NCI-H2196 (cell line): Measurements from ENCODE around the gene MYO1A.
"Not testable (repeated sequence)": the region's sequence is repeated elsewhere in the genome, so short reads cannot be mapped to it uniquely, and the experiment has no call there.

Experiments
- DNase-seq: peaks from one replicate; lab custom pipeline; 2025; ENCODE audit not compliant: unreplicated experiment; lab: John Stamatoyannopoulos, UW

Gene MYO1A

DNA sequence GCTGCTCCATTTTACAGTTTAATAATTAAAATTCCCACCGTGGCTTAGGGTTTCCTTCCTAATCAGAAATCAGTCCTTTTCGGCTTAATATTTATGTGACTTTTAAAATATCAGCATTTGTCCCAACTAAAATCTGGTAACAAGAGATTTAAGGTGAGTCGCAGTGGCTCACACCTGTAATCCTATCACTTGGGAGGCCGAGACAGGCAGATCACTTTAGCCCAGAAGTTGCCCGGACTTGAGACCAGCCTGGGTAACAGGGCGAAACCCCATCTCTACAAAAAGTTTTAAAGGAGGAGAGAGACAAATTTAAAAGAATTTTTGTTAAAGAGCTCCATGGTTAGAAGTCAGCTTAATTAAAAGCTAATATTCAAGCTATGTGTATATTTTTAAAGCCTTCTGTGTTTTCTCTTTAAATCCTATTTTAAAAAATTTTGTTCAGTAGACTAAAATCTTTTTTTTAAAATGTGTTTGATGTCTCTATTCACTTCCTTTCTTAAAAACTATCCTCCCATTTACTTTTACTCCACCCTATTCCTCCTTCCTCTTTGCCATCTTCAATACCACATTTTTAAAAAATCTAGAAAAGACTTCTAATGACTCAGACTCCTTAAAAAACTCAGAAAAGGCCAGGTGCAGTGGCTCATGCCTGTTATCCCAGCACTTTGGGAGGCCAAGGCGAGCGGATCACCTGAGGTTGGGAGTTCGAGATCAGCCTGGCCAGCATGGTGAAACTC is 29.8 kb downstream of the MYO1A start:
- no peak for DNase-seq

DNA sequence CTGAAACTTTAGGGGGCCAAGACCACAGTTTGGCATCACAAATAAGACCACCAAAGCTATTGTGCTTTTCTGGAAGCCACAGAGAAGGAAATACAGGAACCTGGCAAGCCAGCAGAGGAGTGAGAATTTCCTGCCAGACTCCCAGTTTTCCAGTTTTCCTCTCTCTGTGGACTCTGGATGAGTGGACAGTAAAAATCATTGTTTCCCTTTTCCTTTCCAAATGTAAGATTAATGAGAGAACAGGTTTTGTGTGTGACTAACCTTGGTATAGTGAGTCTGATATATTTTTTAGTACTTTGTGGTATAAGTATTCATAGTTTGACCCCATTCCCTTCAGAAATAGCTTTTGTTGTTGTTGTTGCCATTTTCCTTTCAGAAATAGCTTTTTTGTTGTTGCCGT is 31.0 kb downstream of the MYO1A start:
- no peak for DNase-seq

DNA sequence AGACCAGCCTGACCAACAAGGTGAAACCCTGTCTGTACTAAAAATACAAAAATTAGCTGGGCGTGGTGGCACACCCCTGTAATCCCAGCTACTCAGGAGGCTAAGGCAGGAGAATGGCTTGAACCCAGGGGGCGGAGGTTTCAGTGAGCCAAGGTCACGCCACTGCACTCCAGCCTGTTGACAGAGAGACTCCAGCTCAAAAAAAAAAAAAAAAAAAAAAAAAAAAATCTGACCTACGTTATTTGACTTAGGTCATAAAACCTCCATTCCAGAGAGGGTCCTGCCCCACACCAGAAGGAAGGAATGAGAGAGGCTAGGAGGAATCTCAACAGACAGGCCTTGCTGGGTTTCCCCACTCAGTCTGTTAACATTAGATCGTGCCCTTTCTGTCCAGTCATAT is 31.6 kb downstream of the MYO1A start:
- DNase-seq, result not testable (repeated sequence)

DNA sequence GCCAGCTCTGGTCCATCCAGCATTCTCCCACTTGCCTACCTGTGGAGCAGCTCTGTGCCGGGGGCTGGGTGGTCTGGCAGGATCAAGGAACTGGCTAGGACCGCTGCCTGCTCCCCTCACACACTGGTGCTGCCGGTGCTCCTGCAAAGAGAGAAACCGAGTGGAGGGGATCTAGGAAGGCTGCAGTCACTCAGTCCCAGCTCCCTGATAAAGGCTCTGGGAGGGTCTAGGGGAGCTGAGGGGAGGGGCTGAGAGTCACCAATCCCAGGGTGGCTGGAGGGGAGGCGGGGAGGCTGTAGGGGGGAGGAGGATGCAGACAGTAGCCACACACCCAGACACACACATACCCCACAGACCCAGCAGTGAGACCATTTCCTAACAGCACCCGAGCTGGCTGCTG is 33.6 kb downstream of the MYO1A start, which contains the start of gene TAC3:
TAC3 (minus strand) TSS at position 182 of the 400 bp plus-strand sequence. CDS start 732 bp downstream, outside the sequence.
- DNase-seq, result no peak

DNA sequence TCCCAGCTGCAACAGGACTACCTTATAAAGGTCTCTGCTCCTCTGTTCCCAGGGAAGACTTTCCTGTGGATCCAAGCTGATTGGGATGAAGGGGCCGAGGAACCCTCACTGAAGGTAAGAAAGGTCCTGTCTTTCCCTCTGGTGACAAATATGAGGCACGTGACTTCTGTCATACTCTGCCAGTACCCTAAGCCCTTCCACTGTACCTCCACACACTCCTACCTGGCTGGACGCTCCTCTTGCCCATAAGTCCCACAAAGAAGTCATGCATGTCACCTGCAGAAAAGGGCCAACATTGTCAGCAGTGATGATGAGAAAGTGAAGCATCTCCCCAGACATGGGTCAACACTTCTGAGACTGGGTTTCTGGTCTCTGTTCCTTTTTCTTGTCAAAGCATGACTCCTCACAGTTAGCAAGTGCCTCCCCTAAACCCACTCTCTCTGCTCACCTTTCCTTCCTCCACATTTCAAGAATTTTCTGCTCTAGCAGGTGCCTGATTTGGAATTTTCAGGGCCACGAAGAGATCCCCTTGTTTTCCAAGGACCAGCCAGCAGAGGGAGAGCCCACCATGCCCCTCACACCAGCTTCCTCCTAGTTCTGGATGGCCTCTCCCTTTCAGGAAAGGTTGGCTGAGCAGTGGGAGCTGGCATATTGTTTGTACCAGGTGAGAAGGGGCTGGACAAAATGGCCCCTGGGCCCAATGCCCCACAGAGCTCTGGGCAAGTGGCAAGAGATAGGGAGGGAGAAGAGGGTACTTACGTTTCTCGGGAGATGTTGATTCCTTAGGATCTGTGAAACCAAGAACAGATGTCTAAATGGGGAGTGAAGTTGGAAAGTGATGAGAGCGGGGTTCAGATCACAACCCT is 37.1 kb downstream of the MYO1A start:
- no peak for DNase-seq

DNA sequence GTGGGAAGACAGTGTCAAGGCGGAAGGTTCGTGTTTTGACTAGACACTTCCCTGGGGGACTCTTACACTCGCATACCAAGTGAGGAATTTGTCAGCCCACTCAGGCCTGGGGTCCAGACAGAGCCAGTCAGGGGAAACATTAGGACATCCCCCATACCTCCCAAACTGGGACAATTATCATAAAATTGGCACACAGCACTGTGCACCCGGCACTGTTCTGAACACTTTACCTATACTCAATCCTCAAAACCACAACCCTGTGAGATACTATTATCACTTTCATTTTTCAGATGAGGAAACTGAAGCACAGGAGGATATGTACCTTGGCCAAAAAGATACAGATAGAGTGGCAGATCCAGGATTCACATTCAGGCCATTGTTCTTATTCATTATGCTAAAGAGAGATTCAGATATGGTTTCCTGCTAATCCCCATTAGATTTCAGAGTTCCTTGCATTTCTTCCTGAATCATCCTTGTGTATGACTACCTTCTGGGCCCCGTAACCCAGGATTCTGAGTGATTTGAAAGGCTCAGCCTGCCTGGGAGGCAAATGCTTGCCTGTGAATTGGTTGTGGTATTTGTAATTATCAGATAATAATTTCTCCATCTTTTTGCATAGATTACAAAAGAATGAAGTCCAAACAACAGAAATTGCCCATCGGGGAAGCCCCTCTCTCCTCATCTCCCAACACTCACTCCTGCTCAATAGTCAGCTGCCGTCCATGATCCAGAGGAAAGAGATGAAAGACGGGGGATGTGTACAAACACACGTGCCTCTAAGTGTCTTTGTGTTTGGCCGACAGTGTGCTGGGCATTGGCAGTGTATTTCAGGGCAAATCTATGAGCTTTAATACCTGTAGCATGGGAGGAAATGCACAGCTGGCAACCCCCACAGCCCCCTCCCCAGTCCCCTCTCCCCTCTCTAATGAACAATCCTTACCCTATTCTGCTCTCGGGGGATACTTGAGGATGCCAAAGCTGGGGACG is 38.2 kb downstream of the MYO1A start:
- DNase-seq, result no peak

DNA sequence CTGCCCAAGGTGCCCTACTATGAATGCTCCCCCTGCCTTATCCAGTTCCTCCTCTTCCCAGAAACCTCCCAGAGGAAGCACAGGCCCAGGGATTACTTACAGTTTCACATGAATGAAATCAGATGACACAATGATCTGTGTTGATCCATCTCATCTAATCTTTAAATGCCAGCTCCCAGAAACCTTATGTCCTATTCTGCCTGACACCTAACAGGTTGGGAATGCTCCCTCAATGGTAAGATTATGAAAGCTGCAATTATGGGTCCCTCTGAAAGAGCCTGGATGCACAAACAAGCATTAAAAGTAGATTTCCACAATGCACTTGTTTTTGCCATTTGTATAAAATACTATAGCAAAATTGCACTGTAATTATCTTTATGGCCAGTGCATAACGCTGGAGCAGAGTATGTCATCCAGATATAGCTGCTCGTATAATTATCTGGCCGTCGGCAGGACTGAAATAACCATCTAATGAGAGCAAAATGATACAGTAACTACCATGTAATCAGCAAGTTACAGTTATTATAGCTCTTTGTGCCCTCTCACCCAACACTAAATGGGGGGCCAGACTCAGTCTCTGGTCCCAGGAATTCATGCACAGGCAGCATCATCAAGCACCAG is 39.2 kb downstream of the MYO1A start:
- no peak for DNase-seq

DNA sequence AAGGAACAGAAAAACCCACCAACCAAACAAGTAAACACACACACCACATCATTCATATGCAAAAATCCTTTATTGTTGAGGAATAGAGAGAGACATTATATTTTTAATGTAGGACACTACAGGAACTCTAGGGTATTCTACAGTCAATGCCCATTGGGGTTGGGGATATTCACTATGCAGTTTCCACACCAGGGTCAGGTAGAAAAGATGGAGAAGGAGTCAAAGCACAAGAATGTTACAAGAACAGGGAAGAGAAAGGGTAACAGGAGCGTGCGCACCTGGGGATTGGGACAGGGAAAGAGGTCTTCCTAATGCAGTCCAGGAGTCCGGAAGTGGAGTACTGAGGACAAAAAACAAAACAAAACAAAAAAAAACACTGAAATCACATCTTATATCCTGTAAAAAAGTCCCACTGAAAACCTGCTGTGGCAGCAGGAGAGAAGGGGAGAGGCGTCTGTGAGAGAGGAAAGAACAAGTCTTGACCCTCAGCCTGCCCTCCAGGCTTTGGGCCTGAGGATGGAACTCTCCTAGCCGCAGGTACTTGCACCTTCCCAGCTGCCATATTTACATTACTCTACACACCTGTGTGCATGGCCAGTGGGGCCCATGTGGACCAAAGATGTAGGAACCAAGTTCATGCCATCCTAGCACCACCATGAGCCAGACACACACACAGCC is 39.8 kb downstream of the MYO1A start:
- no peak for DNase-seq

DNA sequence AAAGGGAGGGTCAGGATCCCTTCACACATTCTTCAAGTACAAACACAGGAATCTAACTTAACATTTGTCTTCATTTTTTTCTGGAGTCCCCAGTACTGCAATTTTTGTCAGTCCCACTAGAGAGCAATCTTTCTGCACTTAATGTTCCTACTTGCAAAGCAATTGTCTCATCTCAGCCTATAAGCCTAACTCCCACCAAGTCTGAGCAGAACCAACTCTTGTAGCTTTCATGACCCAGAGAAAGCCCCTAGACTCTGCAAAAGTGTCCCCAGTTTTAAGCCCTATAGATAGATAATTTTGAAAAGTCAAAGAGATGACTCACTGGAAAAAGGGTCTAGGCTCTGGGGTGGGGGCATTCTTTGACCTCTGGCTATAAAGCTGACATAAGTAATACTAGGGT is 41.8 kb downstream of the MYO1A start:
- DNase-seq, result peak; percentile 60

DNA sequence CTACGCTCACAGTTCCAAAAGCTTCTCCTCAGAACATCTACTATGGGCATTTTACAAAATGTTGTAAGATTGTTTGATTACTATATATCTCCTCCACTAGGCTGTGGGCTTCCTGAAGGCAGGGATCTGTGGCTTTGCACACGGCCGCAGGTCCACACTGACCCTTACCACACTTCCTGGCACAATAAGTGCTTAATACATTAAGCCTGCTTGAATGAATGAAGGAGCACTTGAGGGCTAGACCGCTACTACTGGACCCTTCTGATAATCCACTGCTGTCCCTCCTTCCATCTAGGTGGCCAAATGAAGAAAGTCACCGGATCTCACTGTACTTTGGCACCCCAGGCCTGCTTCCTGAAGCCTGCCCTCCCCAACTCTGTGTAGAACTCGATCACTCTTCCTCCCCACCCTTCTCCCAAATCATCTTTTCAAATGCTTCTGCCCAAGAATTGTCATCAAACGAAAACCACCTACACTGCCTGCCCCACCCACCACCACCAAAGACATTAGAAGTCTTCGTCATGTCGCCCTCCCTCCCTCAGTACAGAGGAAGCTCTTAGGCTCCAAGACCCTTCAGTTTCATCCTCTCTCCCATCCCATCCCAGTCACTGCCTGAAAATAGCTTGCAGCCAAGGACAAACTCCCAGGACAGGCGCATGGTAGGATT is 43.0 kb downstream of the MYO1A start:
- no peak for DNase-seq

DNA sequence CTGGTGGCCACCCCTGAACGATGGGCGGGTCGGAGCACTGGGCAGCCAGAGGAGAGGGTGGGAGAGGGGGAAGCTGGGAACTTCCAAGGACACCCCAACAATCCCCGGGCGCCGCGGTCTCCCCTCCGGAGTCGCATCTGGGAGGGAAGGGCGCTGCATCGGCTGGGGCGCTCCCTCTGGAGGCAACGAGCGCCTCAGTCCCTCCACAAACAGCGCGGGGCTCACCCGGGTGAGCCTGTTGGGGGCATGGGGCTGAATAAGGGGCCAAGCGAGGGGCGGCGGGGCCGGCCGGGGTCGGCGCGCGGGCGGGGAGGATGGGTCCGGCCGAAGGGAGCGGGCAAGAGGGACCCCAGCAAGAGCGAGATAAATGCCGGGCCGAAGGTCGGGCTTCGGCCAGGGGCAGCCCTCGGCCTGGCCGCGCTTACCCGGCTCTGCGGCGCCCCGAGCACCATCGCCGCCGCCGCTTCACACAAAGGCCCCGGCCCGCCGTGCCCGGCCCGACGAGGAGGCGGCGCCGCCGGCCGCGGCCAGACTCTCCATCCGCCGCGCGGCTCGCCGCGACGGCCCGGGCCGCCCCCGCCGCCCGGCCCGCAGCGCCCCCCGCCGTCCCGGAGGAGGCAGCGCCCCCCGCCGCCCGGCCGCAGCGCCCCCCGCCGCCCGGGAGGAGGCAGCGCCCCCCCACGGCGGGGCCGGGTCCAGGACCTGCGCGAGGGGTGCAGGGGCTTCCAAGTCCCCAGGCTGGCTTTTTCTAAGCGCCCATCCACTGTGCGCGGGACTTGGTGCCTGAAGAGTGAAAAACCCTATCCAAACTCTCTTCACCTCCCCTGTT is 43.7 kb downstream of the MYO1A start, which contains the start of gene ZBTB39:
ZBTB39 (minus strand) TSS at position 567 of the 829 bp plus-strand sequence. CDS start 1,629 bp downstream, outside the sequence.
- DNase-seq, result peak; percentile 75

DNA sequence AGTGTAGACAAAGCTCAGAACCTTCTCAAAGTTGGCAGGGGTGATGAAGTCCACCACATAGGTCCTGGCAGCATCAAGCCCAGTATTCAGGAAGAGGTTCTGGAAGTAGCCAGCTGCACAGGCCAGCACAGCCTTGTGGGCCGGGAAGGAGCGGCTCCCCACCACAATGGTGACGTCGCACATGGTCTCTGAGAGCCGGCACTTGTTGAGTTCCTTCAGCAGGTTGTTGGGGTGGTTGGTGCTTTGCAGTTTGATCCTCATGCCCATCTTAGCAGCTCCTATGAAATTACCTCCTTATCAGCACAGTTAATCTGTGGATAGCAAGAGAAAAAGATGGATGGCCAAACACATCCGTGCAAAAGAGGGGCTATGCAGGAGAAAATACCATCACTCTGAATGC is 45.3 kb downstream of the MYO1A start:
- no peak for DNase-seq

DNA sequence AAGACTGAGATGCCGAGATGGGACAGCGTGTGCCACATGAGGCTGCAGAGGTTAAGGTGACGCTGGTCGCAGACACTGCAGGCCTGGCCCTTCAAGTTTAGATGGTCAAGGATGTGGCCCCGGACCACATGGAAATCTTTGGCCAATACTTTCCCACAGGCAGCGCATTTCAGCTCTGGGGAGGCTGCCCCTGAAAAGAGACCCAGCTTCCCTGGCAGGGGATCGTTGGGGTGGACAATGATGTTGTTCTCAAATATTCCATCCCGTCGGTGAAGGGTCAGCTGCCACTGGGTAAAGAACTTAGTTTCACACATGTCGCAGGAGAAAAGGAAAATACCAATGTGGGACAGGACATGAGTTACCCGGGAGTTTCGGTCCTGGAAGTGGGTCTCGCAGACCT is 46.5 kb downstream of the MYO1A start:
- DNase-seq, result no peak

DNA sequence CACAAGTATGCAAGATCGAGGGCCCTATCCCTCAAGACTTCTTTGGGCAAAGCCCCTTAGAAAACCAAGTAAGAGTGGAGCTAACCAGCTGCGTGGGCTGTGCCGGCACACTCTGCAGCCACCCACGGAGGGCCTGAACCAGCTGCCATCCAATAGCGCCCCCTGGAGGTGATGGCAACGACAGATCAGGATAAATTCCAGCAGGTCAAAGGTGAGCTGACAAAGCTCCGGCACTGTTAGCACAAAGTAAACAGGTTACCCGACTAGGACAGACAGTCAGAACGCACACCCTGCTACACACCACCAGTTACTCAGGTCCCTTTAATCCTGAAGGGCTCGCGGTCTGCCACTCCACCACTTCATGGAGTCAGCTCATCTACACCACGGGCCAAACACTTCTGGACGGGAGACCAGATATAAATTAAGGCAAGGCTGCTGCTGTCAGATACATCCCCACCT is 48.5 kb downstream of the MYO1A start:
- DNase-seq, result peak; percentile 83

DNA sequence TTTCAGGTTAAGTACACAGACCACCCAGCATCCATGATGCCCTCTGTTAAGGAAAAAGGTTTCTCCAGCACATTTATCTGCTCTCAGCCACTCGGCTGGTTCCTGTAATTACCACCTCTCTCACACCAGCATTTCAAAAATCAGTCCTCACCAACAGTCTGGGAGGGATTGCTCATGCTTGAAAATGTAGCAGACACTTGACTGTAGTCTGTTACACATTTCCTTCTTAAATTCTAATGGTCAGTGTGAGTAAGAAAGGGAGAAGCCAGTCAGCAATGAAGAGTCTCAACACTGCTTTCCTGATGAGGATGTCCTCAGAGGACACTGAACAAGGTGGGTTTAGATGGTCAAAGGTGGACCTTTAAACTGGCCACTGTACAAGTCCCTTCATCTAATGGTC is 49.5 kb downstream of the MYO1A start:
- DNase-seq, result no peak

DNA sequence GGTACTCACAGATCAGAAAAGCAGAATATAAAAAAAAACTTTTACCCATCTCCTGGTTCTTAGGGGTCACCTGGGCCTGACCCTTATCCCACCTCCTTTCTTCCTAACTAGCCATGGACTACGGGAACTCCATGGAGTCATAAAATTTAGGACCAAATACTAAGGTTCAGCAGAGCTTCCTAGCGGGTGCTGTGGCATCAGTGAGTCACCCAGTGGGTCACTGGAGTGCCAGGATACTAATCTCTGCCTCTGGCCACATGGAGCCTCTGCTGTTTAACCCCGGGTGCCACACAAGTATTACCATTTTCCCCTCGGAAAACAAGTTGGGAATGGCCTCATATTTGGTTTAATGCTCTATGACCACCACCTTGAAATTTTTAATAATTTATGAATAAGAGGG is 50.5 kb downstream of the MYO1A start:
- DNase-seq, result no peak

DNA sequence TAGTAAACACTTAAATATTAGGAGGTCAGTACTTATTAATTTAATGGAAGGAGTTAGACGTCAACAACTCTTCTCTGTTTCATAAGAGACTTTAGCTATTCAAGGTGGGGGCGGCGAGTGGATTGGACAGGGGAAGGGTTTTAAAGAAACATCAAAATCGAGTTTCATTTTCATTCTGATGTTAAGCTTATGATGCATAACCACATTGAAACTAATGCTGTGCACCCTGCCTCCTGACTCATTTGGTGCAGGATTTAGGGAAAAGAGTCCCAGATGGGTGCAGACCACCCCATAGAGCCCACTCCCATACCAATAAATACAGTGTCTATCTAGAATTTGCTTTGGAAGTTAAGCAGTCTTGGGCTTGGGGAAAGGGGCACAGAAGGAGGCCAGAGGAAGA is 50.9 kb downstream of the MYO1A start:
- no peak for DNase-seq

DNA sequence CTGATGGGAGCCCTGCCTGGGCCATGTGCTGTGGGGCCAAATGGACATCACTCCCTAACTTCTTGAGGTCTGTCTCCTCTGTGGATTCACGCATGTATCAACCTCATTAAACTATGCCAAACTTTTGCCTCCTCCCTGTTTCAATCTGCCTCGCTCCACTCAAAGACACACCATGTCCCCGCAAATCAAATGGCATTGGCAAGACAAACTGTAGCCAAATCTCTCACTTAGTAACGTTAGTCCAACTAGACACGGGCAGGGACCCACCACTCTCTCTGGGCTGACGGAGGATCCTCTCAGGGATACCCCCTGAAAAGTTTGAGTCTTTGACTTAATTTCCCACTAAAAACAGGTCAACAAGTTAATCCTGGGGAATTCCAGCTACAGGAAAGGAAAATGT is 51.6 kb downstream of the MYO1A start:
- DNase-seq, result no peak
